ENCODE results near the gene AGMO. TPM values are rescaled to one million over a fixed set of nuclear protein-coding genes. Genes with fewer than 3 reads are reported as not detected.

Gene AGMO
- total RNA-seq, 1 experiment from 2014 or later: 13.2 TPM

DNA sequence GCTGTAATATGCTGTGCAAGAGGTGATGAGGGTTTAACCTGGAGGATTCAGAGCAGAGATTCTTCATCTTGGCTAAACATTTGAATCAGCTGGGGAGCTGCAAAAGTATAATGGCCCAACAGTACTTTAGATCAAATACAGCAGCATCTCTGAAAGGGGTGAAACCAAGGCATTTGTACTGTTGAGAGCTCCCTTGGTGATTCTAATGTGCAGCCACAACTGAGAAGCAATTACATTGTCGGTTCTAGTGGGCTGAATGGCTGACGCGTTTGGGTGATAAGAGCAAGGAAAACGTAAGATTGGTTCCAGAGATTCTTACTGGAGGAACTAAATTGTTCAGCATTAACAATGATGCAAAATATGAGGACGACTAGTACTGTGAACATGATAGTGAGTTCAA lies 269.7 kb downstream of the AGMO start:
- H3K27me3 Mint-ChIP-seq (ENCODE audit: unreplicated experiment): no peaks in the 10 kb centered on the region
- intact Hi-C loops (cut with micrococcal nuclease; ENCODE audit: unreplicated experiment): no loop called here
- no peak for DNase-seq
- TF ChIP-seq, protein P1, sequence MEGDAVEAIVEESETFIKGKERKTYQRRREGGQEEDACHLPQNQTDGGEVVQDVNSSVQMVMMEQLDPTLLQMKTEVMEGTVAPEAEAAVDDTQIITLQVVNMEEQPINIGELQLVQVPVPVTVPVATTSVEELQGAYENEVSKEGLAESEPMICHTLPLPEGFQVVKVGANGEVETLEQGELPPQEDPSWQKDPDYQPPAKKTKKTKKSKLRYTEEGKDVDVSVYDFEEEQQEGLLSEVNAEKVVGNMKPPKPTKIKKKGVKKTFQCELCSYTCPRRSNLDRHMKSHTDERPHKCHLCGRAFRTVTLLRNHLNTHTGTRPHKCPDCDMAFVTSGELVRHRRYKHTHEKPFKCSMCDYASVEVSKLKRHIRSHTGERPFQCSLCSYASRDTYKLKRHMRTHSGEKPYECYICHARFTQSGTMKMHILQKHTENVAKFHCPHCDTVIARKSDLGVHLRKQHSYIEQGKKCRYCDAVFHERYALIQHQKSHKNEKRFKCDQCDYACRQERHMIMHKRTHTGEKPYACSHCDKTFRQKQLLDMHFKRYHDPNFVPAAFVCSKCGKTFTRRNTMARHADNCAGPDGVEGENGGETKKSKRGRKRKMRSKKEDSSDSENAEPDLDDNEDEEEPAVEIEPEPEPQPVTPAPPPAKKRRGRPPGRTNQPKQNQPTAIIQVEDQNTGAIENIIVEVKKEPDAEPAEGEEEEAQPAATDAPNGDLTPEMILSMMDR (IDR thresholded peaks at IDR 0.05; ENCODE audit: unreplicated experiment): no peak
- no peak overlapping the region for H3K27ac Mint-ChIP-seq (ENCODE audit: unreplicated experiment)
- CTCF ChIA-PET: interaction anchor here (0.6 to 0.8 kb wide), 2 partner anchors 11 to 572 kb away, joined by 3 to 5 read pairs; no protein-coding TSS in a partner anchor
- H3K4me3 Mint-ChIP-seq (ENCODE audit: low read depth, unreplicated experiment): no peak overlapping the region
- BruUV-seq (replicated peaks): no TSS peak
- no peaks in the 10 kb centered on the region for H3K4me1 Mint-ChIP-seq (ENCODE audit: low read depth, unreplicated experiment)
- H3K36me3 Mint-ChIP-seq (ENCODE audit: insufficient read depth, unreplicated experiment): no peaks in the 10 kb centered on the region
- no peaks in the 10 kb centered on the region for H3K9me3 Mint-ChIP-seq (ENCODE audit: low read depth, unreplicated experiment)

DNA sequence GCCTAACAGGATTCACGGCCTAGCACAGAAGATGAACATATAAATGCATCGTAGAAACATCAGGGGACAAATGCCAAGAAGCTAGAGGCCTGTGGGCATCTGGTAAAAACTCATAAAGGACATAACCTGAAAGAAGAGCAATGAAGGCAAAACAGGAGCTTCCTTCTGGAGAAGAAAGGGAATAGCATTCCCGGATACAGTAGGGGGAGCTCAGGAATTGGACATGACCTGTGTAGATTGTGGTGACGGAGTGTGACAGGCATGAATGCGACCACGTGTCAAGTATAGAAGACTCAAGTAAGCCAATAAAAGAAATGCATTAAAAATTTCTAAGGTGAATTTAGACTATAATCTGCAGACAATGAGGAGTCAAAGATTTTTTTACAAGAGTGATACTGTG lies 270.1 kb downstream of the AGMO start:
- no peaks in the 10 kb centered on the region for H3K36me3 Mint-ChIP-seq (ENCODE audit: insufficient read depth, unreplicated experiment)
- intact Hi-C loops (cut with micrococcal nuclease; ENCODE audit: unreplicated experiment): no loop called here
- H3K4me3 Mint-ChIP-seq (ENCODE audit: low read depth, unreplicated experiment): no peak overlapping the region
- H3K4me1 Mint-ChIP-seq (ENCODE audit: low read depth, unreplicated experiment): no peaks in the 10 kb centered on the region
- H3K9me3 Mint-ChIP-seq (ENCODE audit: low read depth, unreplicated experiment): no peaks in the 10 kb centered on the region
- no peaks in the 10 kb centered on the region for H3K27me3 Mint-ChIP-seq (ENCODE audit: unreplicated experiment)
- DNase-seq: no peak
- no peak overlapping the region for H3K27ac Mint-ChIP-seq (ENCODE audit: unreplicated experiment)
- no TSS peak for BruUV-seq (replicated peaks)
- CTCF ChIA-PET: interaction anchor here (0.6 kb wide), 1 partner anchor 571 kb away, joined by 5 read pairs; no protein-coding TSS in a partner anchor
- TF ChIP-seq, protein P1 (IDR thresholded peaks at IDR 0.05; ENCODE audit: unreplicated experiment): no peak

- Mint-ChIP-seq H3K4me1 (ENCODE audit: low read depth, unreplicated experiment) (no peaks in the 10 kb centered on the region), H3K9me3 (ENCODE audit: low read depth, unreplicated experiment) (no peaks in the 10 kb centered on the region), H3K4me3 (ENCODE audit: low read depth, unreplicated experiment) (no peak overlapping the region), H3K27me3 (ENCODE audit: unreplicated experiment) (no peaks in the 10 kb centered on the region), H3K27ac (ENCODE audit: unreplicated experiment) (no peak overlapping the region), H3K36me3 (ENCODE audit: insufficient read depth, unreplicated experiment) (no peaks in the 10 kb centered on the region)
- CTCF ChIA-PET: no interaction called here
- TF ChIP-seq, protein P1 (IDR thresholded peaks at IDR 0.05; ENCODE audit: unreplicated experiment): no peak
- no TSS peak for BruUV-seq (replicated peaks)
- intact Hi-C loops (cut with micrococcal nuclease; ENCODE audit: unreplicated experiment): loop anchor here (10.0 kb wide), 1 partner anchor 264 kb away; no protein-coding TSS in a partner anchor
- no peak for DNase-seq
Measured at GRCh38 chr7:15288741-15289140, 273.1 kb downstream of the AGMO start.

GRCh38 chr7:15284396-15284795 lies 277.4 kb downstream of the AGMO start:
- CTCF ChIA-PET: no interaction called here
- BruUV-seq (replicated peaks): no TSS peak
- H3K4me3 Mint-ChIP-seq (ENCODE audit: low read depth, unreplicated experiment): no peak overlapping the region
- H3K9me3 Mint-ChIP-seq (ENCODE audit: low read depth, unreplicated experiment): peaks cover 4% of the 10 kb centered on the region
- H3K4me1 Mint-ChIP-seq (ENCODE audit: low read depth, unreplicated experiment): no peaks in the 10 kb centered on the region
- TF ChIP-seq, protein P1 (IDR thresholded peaks at IDR 0.05; ENCODE audit: unreplicated experiment): no peak
- no peak overlapping the region for H3K27ac Mint-ChIP-seq (ENCODE audit: unreplicated experiment)
- DNase-seq: no peak
- no peaks in the 10 kb centered on the region for H3K27me3 Mint-ChIP-seq (ENCODE audit: unreplicated experiment)
- H3K36me3 Mint-ChIP-seq (ENCODE audit: insufficient read depth, unreplicated experiment): no peaks in the 10 kb centered on the region
- intact Hi-C loops (cut with micrococcal nuclease; ENCODE audit: unreplicated experiment): loop anchor here (10.0 kb wide), 1 partner anchor 260 kb away; no protein-coding TSS in a partner anchor

Measured in Calu3 (cell line).